IPS-18a (cell line): ENCODE measurements around the gene NTM.

Source experiments
- H3K27ac ChIP-seq: one replicate; pipeline ENCODE4 v1.5.1; 2013; ENCODE audit warnings: low read length
- H3K27me3 ChIP-seq: one replicate; pipeline ENCODE4 v1.6.1; 2013; ENCODE audit warnings: mild to moderate bottlenecking, low read length; ENCODE audit not compliant: control insufficient read depth, insufficient read depth
- H3K36me3 ChIP-seq: one replicate; pipeline ENCODE4 v1.6.1; 2013; ENCODE audit warnings: low read depth, low read length; ENCODE audit not compliant: control insufficient read depth
- H3K4me1 ChIP-seq: one replicate; pipeline ENCODE4 v1.6.1; 2013; ENCODE audit warnings: low read depth, low read length; ENCODE audit not compliant: control insufficient read depth
- H3K4me3 ChIP-seq: one replicate; pipeline ENCODE4 v1.5.1; 2013; ENCODE audit warnings: low read length
- H3K9ac ChIP-seq: one replicate; pipeline ENCODE4 v1.6.1; 2013; ENCODE audit warnings: mild to moderate bottlenecking, low read length, moderate library complexity
- H3K9me3 ChIP-seq: one replicate; pipeline ENCODE4 v1.6.1; 2013; ENCODE audit warnings: low read depth, low read length; ENCODE audit not compliant: control insufficient read depth

The NTM gene

GRCh38 chr11:131658414-131658813 is 288.0 kb downstream of the NTM start:
- no peaks in the 10 kb centered on the region for H3K9me3 ChIP-seq
- H3K27ac ChIP-seq: no peak overlapping the region
- no peak overlapping the region for H3K9ac ChIP-seq
- no peak overlapping the region for H3K4me3 ChIP-seq
- peaks cover 67% of the 10 kb centered on the region for H3K4me1 ChIP-seq
- no peaks in the 10 kb centered on the region for H3K36me3 ChIP-seq
- no peaks in the 10 kb centered on the region for H3K27me3 ChIP-seq

GRCh38 chr11:131658952-131659351 is 288.5 kb downstream of the NTM start:
- peaks cover 62% of the 10 kb centered on the region for H3K4me1 ChIP-seq
- no peaks in the 10 kb centered on the region for H3K27me3 ChIP-seq
- no peaks in the 10 kb centered on the region for H3K9me3 ChIP-seq
- H3K27ac ChIP-seq: no peak overlapping the region
- no peaks in the 10 kb centered on the region for H3K36me3 ChIP-seq
- no peak overlapping the region for H3K9ac ChIP-seq
- H3K4me3 ChIP-seq: no peak overlapping the region

- H3K36me3 ChIP-seq: no peaks in the 10 kb centered on the region
- peaks cover 60% of the 10 kb centered on the region for H3K4me1 ChIP-seq
- H3K9me3 ChIP-seq: no peaks in the 10 kb centered on the region
- no peak overlapping the region for H3K9ac ChIP-seq
- H3K27me3 ChIP-seq: no peaks in the 10 kb centered on the region
- H3K4me3 ChIP-seq: no peak overlapping the region
- no peak overlapping the region for H3K27ac ChIP-seq
Measured at GRCh38 chr11:131659931-131660330, 289.5 kb downstream of the NTM start.

- no peak overlapping the region for H3K9ac ChIP-seq
- H3K27me3 ChIP-seq: no peaks in the 10 kb centered on the region
- peaks cover 49% of the 10 kb centered on the region for H3K4me1 ChIP-seq
- H3K36me3 ChIP-seq: no peaks in the 10 kb centered on the region
- H3K9me3 ChIP-seq: no peaks in the 10 kb centered on the region
- no peak overlapping the region for H3K4me3 ChIP-seq
- H3K27ac ChIP-seq: no peak overlapping the region
Measured at GRCh38 chr11:131661132-131661531, 290.7 kb downstream of the NTM start.

GRCh38 chr11:131662317-131662972 is 292.0 kb downstream of the NTM start:
- Histone ChIP-seq H3K4me3 (no peak overlapping the region), H3K9ac (no peak overlapping the region), H3K27ac (no peak overlapping the region), H3K9me3 (no peaks in the 10 kb centered on the region), H3K36me3 (no peaks in the 10 kb centered on the region), H3K27me3 (no peaks in the 10 kb centered on the region), H3K4me1 (peaks cover 37% of the 10 kb centered on the region)

GRCh38 chr11:131662993-131663392 is 292.6 kb downstream of the NTM start:
- Histone ChIP-seq H3K27me3 (no peaks in the 10 kb centered on the region), H3K4me1 (peaks cover 32% of the 10 kb centered on the region), H3K9ac (no peak overlapping the region), H3K4me3 (no peak overlapping the region), H3K27ac (no peak overlapping the region), H3K9me3 (no peaks in the 10 kb centered on the region), H3K36me3 (no peaks in the 10 kb centered on the region)

- Histone ChIP-seq H3K27ac (no peak overlapping the region), H3K4me3 (no peak overlapping the region), H3K4me1 (peaks cover 32% of the 10 kb centered on the region), H3K9ac (no peak overlapping the region), H3K27me3 (no peaks in the 10 kb centered on the region), H3K9me3 (no peaks in the 10 kb centered on the region), H3K36me3 (no peaks in the 10 kb centered on the region)
Measured at GRCh38 chr11:131663405-131664200, 293.2 kb downstream of the NTM start.

GRCh38 chr11:131664293-131664692 is 293.9 kb downstream of the NTM start:
- H3K4me3 ChIP-seq: no peak overlapping the region
- H3K9me3 ChIP-seq: no peaks in the 10 kb centered on the region
- no peaks in the 10 kb centered on the region for H3K36me3 ChIP-seq
- no peaks in the 10 kb centered on the region for H3K27me3 ChIP-seq
- no peak overlapping the region for H3K27ac ChIP-seq
- peaks cover 37% of the 10 kb centered on the region for H3K4me1 ChIP-seq
- H3K9ac ChIP-seq: no peak overlapping the region

- Histone ChIP-seq H3K4me3 (no peak overlapping the region), H3K9ac (no peak overlapping the region), H3K36me3 (no peaks in the 10 kb centered on the region), H3K4me1 (peaks cover 37% of the 10 kb centered on the region), H3K27me3 (no peaks in the 10 kb centered on the region), H3K9me3 (no peaks in the 10 kb centered on the region), H3K27ac (no peak overlapping the region)
Measured at GRCh38 chr11:131664816-131665215, 294.4 kb downstream of the NTM start.

- Histone ChIP-seq H3K4me3 (no peak overlapping the region), H3K4me1 (peaks cover 32% of the 10 kb centered on the region), H3K27ac (no peak overlapping the region), H3K36me3 (no peaks in the 10 kb centered on the region), H3K9ac (no peak overlapping the region), H3K27me3 (no peaks in the 10 kb centered on the region), H3K9me3 (no peaks in the 10 kb centered on the region)
Measured at GRCh38 chr11:131665344-131665968, 295.0 kb downstream of the NTM start.

GRCh38 chr11:131666006-131666405 is 295.6 kb downstream of the NTM start:
- H3K27ac ChIP-seq: no peak overlapping the region
- H3K4me1 ChIP-seq: peaks cover 26% of the 10 kb centered on the region

More at GRCh38 chr11:131666006-131666405, 295.6 kb downstream of the NTM start:
- no peaks in the 10 kb centered on the region for H3K36me3 ChIP-seq
- H3K9ac ChIP-seq: no peak overlapping the region
- H3K9me3 ChIP-seq: no peaks in the 10 kb centered on the region
- H3K4me3 ChIP-seq: no peak overlapping the region
- no peaks in the 10 kb centered on the region for H3K27me3 ChIP-seq
